Coronary artery (tissue), 2 donors: Measurements from ENCODE around the gene EMX2.

ENCODE experiments used
- DNase-seq: peaks from one replicate; pipeline ENCODE4 v3.0.0-alpha.2; 2017; ENCODE audit warnings: low spot score
- H3K27ac ChIP-seq, 2 donors: fragments of 200-600 bp; sonication (generic); one replicate each; pipeline ENCODE4 v1.5.1; 2016 to 2019
- H3K4me3 ChIP-seq: fragments of 200-600 bp; sonication (generic); 2 replicates; pipeline ENCODE4 v1.5.1; 2016; ENCODE audit warnings: mild to moderate bottlenecking, moderate library complexity
- TF ChIP-seq, protein P1 (sequence below): fragments of 200-600 bp; sonication (generic); IDR thresholded peaks from one replicate; pipeline ENCODE4 v1.5.1; 2019; ENCODE audit warnings: antibody characterized with exemption

Gene EMX2

GRCh38 chr10:117511601-117512390, 30.8 kb upstream of the EMX2 start:
- Histone ChIP-seq H3K27ac (no peak overlapping the region), H3K4me3 (no peak overlapping the region)
- TF ChIP-seq, protein P1, sequence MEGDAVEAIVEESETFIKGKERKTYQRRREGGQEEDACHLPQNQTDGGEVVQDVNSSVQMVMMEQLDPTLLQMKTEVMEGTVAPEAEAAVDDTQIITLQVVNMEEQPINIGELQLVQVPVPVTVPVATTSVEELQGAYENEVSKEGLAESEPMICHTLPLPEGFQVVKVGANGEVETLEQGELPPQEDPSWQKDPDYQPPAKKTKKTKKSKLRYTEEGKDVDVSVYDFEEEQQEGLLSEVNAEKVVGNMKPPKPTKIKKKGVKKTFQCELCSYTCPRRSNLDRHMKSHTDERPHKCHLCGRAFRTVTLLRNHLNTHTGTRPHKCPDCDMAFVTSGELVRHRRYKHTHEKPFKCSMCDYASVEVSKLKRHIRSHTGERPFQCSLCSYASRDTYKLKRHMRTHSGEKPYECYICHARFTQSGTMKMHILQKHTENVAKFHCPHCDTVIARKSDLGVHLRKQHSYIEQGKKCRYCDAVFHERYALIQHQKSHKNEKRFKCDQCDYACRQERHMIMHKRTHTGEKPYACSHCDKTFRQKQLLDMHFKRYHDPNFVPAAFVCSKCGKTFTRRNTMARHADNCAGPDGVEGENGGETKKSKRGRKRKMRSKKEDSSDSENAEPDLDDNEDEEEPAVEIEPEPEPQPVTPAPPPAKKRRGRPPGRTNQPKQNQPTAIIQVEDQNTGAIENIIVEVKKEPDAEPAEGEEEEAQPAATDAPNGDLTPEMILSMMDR = no peak
- DNase-seq = peak; percentile 47

DNA sequence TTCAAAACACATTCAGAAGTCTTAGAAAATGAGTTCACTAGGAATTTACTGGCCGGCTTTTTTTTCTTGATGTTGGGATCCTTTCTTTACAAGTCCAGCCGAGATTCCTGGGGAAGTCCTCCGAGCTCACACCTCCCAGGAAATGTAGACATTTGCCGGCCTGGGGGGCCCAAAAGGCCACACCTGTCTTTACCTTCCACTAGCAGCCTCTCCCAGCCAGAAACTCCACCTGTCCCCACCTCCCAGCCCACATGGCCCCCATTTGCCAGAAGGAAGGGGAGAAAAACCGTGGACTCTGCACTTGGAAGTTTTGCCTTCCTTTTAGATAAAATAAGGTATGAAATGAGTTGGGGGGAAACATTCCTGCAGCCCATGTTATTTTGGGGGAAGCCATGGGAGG, 27.6 kb upstream of the EMX2 start:
- peak; percentile 65 for DNase-seq
- TF ChIP-seq, protein P1 = no peak
- no peak overlapping the region for H3K4me3 ChIP-seq
- no peak overlapping the region for H3K27ac ChIP-seq

- no peak overlapping the region for H3K4me3 ChIP-seq
- TF ChIP-seq, protein P1 = no peak
- no peak overlapping the region for H3K27ac ChIP-seq
- no peak for DNase-seq
Observed at GRCh38 chr10:117516681-117517080, 25.9 kb upstream of the EMX2 start.

DNA sequence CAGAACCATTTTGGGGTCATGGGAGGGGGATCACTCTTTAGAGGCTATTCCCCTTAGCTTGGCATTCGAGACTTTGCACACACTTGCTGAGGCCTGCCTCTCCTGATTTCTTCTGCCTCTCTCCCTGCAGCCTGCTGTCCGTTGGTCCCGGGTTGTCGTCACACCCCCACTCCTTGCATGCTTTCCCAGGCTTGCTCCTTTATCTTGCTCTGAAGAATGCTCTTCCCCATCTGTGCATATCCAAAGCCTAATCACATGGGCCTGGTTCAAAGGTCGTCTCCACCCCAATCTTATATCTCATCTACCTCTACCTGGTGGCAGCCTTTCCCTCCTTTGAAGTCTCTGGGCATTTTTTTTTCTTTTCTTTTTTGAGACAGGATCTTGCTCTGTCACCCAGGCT, 24.3 kb upstream of the EMX2 start:
- Histone ChIP-seq H3K4me3 (no peak overlapping the region), H3K27ac (no peak overlapping the region)
- peak; percentile 9 for DNase-seq
- TF ChIP-seq, protein P1 = no peak

- no peak overlapping the region for H3K27ac ChIP-seq
- TF ChIP-seq, protein P1 = no peak
- DNase-seq = peak; percentile 31
- no peak overlapping the region for H3K4me3 ChIP-seq
Observed at GRCh38 chr10:117519286-117519685, 23.3 kb upstream of the EMX2 start.

DNA sequence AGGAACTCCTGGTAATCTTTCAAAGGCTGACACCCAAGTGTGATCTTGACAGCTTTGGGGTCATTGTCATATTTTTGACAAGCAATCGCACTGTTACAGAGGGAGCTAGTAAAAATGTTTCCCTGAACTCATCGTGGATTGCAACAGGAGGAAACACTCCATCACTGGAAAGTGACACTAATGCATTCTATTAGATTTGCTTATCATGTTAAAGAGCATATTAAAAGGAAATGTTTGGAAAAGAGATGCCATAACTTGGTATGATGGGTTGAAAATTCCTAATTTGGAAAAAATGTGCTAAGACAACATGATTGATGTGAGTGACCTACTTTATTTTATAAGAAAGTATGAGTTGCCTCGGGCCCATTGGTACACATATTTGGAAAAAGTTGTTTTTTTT, 22.7 kb upstream of the EMX2 start:
- no peak for DNase-seq
- H3K4me3 ChIP-seq = no peak overlapping the region
- TF ChIP-seq, protein P1 = no peak
- no peak overlapping the region for H3K27ac ChIP-seq

- no peak for DNase-seq
Observed at GRCh38 chr10:117530791-117531190, 11.8 kb upstream of the EMX2 start.

More at GRCh38 chr10:117530791-117531190, 11.8 kb upstream of the EMX2 start:
- Histone ChIP-seq H3K27ac (no peak overlapping the region), H3K4me3 (no peak overlapping the region)
- TF ChIP-seq, protein P1 = no peak
